Bronchial epithelial cell (primary cell): ENCODE data around the gene USP11. TPM values are rescaled to one million over a fixed set of nuclear protein-coding genes. Genes with fewer than 3 reads are reported as not detected.
A peak's percentile ranks its signal among the peaks of the same experiment; 100 is the strongest.

ENCODE experiments used
- DNase-seq: peaks from one replicate; pipeline ENCODE4 v3.0.0-alpha.2; 2010; ENCODE audit warnings: low read depth
- FAIRE-seq: peaks from 2 replicates; lab custom pipeline; 2011; peaks lifted over from hg19 to GRCh38; lab: Jason Lieb, UNC
- H3K27me3 ChIP-seq: 2 replicates; pipeline ENCODE4 v1.5.1; 2011; ENCODE audit warnings: low read length; ENCODE audit not compliant: control insufficient read depth, insufficient read depth
- H3K36me3 ChIP-seq: 2 replicates; pipeline ENCODE4 v1.5.1; 2011; ENCODE audit warnings: low read length; ENCODE audit not compliant: control insufficient read depth, insufficient read depth
- H3K4me3 ChIP-seq: 2 replicates; pipeline ENCODE4 v1.5.1; 2011; ENCODE audit warnings: mild to moderate bottlenecking, low read depth, low read length, control low read depth
- total RNA-seq: library from RNA; depleted of rRNA; stranded (reverse); fragments of >200 nt; gene quantifications from 2 replicates; pipeline ENCODE4 v1.2.1, GENCODE V29; 2014
- TF ChIP-seq, protein P1 (sequence below): IDR thresholded peaks from 2 replicates; pipeline ENCODE4 v1.5.1; 2011; ENCODE audit warnings: mild to moderate bottlenecking, moderate library complexity, low read length, control low read depth, inconsistent platforms; ENCODE audit not compliant: insufficient read depth, severe bottlenecking

USP11 gene
- total RNA-seq: 6.1 and 7.3 TPM in 2 replicates

DNA sequence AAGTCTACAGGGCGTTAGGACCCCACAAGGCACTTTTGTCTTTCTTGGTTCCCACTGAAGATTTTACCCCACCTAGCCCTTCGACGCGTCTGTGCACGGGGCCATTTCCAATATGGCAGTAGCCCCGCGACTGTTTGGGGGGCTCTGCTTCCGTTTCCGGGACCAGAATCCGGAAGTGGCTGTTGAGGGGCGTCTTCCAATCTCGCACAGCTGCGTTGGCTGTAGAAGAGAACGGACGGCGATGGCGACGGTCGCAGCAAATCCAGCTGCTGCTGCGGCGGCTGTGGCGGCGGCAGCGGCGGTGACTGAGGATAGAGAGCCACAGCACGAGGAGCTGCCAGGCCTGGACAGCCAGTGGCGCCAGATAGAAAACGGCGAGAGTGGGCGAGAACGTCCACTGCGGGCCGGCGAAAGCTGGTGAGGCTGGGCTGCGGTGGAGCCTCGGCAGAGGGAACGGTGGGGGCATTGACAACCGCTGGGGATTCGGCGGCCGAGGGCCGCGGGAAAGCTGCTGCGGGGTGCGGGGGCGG is at the start of gene USP11:
TSS of gene USP11 (plus strand) at position 207 of the 530 bp plus-strand sequence. CDS start at position 242, 35 bp downstream.
- Histone ChIP-seq H3K4me3 (peak within 1 kb of the TSS; percentile 57), H3K36me3 (no peaks in the 10 kb centered on the region), H3K27me3 (no peaks in the 10 kb centered on the region)
- FAIRE-seq (no peak), DNase-seq (no peak)
- TF ChIP-seq, protein P1, sequence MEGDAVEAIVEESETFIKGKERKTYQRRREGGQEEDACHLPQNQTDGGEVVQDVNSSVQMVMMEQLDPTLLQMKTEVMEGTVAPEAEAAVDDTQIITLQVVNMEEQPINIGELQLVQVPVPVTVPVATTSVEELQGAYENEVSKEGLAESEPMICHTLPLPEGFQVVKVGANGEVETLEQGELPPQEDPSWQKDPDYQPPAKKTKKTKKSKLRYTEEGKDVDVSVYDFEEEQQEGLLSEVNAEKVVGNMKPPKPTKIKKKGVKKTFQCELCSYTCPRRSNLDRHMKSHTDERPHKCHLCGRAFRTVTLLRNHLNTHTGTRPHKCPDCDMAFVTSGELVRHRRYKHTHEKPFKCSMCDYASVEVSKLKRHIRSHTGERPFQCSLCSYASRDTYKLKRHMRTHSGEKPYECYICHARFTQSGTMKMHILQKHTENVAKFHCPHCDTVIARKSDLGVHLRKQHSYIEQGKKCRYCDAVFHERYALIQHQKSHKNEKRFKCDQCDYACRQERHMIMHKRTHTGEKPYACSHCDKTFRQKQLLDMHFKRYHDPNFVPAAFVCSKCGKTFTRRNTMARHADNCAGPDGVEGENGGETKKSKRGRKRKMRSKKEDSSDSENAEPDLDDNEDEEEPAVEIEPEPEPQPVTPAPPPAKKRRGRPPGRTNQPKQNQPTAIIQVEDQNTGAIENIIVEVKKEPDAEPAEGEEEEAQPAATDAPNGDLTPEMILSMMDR: no peak

DNA sequence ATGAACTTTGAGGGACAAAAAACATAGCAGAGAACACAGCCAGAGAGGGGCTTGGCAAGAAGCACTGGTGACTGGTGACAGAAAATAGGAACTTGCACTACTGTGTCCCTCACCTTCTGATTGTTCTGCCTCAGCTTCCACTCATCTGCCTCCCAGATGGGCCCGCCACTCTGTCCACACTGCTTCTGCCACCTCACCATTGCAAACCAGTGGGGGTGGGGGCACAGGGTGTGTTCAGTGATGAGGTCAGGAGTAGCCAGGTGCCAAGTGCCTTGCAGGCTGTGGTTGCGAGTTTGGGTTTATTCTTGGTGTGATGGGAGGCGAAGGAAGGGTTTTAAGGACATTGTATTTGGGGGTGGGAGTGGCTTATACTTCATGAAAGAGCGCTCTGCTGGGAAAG is 48.3 kb upstream of the USP11 start:
- H3K36me3 ChIP-seq: peaks cover 11% of the 10 kb centered on the region
- DNase-seq (no peak), FAIRE-seq (no peak)
- TF ChIP-seq, protein P1: no peak
- no peaks in the 10 kb centered on the region for H3K27me3 ChIP-seq
- H3K4me3 ChIP-seq: no peak overlapping the region

DNA sequence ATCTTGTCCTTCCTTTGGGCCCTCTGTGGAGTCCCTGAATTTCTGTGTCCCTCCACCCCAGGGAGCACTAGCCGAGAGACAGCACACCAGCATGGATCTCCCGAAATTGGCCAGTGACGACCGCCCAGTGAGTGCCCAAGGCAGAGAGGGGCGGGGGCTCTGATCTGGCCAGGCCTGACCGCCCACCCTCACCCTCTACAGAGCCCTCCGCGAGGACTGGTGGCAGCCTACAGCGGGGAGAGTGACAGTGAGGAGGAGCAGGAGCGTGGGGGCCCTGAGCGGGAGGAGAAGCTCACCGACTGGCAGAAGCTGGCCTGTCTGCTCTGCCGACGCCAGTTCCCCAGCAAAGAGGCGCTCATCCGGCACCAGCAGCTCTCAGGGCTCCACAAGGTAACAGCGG is 47.6 kb upstream of the USP11 start:
- TF ChIP-seq, protein P1: no peak
- H3K27me3 ChIP-seq: no peaks in the 10 kb centered on the region
- FAIRE-seq (no peak), DNase-seq (no peak)
- H3K4me3 ChIP-seq: no peak overlapping the region
- peaks cover 11% of the 10 kb centered on the region for H3K36me3 ChIP-seq

DNA sequence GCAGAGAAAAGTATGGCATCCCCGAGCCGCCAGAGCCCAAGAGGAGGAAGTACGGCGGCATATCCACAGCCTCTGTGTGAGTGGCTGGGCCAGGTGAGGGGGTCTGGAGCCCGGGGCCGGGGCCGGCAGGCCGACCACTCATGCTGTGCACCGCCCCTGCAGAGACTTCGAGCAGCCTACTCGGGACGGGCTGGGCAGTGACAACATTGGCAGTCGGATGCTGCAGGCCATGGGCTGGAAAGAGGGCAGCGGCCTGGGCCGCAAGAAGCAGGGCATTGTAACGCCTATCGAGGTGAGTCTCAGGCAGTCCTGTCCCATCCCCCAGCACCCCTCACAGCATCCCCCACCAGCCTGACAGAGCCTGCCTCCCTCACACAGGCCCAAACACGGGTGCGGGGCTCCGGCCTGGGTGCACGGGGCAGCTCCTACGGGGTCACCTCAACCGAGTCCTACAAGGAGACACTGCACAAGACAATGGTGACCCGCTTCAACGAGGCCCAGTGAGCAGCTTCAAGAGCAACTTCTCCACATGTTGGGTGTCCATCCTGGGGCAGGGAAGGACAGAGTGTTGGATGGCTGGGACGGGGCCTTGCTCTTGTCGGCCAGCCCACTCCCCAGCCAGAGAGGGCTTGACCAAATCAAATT is 46.6 kb upstream of the USP11 start:
- H3K36me3 ChIP-seq: peaks cover 5% of the 10 kb centered on the region
- DNase-seq (no peak), FAIRE-seq (no peak)
- no peak overlapping the region for H3K4me3 ChIP-seq
- H3K27me3 ChIP-seq: no peaks in the 10 kb centered on the region
- TF ChIP-seq, protein P1: no peak

DNA sequence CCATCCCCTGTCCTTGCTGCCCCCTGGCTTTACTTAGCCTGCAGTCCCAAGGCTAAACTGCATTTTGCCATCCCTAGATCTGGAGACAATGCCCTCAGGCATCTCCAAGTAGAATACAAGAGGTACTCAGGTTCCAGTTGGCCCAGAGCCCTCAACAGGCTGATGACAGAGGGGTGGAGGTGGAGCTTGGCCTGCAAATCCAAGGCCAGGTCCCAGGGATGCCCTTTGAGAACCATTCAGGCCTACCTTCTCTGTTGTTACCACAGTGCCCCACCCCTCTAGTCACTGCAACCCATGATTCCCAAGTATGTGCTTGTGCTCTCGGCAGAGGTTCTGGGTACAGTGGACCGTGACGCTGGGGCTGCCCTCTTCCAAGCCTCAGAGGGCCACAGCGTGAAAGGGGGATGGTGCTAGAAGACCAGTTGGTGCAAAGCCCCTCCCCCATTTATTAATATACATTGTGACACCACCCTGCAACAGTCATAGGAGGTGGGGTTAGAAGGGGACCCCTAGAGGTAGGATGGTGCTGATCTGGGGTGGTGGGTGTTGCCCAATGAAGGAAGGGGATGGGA is 45.6 kb upstream of the USP11 start:
- Histone ChIP-seq H3K36me3 (peaks cover 2% of the 10 kb centered on the region), H3K27me3 (no peaks in the 10 kb centered on the region), H3K4me3 (no peak overlapping the region)
- no peak for FAIRE-seq
- TF ChIP-seq, protein P1: no peak
- DNase-seq: no peak

DNA sequence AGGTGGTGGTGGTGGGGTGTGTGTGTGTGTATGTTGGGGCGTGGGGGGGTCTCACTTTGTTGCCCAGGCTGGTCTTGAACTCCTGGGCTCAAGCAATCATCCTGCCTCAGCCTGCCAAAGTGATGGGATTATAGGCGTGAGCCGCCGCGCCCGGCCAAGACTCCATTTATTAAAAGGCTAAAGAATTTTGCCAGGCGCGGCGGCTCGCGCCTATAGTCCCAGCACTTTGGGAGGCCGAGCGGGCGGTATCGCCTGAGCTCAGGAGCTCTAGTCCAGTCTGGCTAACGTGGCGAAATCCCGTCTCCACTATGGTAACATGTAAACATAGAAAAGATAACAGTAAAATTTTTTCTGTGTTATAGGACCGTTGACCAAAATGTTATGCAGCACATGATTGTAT is 42.9 kb upstream of the USP11 start:
- H3K4me3 ChIP-seq: no peak overlapping the region
- TF ChIP-seq, protein P1: no peak
- no peak for FAIRE-seq
- no peaks in the 10 kb centered on the region for H3K36me3 ChIP-seq
- no peaks in the 10 kb centered on the region for H3K27me3 ChIP-seq
- DNase-seq: no peak
